Ovary (tissue), 3 donors: ENCODE results near the gene KRTAP3-1.
"Not testable (repeated sequence)": the region's sequence is repeated elsewhere in the genome, so short reads cannot be mapped to it uniquely, and the experiment has no call there.

Experiments
- CTCF ChIP-seq, 3 donors: fragments of 450-650 bp in 2 of 3; fragments of 200-600 bp in 1 of 3; IDR thresholded peaks; one replicate each; pipeline versions ENCODE4 v1.5.1 to v1.8.0; 2016 to 2022; ENCODE audit warnings: antibody characterized with exemption in 3 of 3, mild to moderate bottlenecking in 1 of 3
- POLR2A ChIP-seq: fragments of 450-650 bp; IDR thresholded peaks from one replicate; pipeline ENCODE4 v1.6.1; 2017; ENCODE audit warnings: antibody characterized with exemption, mild to moderate bottlenecking, moderate library complexity
- donor health status: DM: no; HTN: no; CAD: no.

GRCh38 chr17:40999563-40999962, 9.4 kb downstream of the KRTAP3-1 start, which contains the start of gene KRTAP3-2:
- TF ChIP-seq CTCF (IDR thresholded peaks at IDR 0.05); POLR2A: not testable (repeated sequence)
